ENCODE data around the gene TMC4.

GRCh38 chr19:54127688-54128440, 45.1 kb downstream of the TMC4 start:
- no peak for TF ChIP-seq EZH2phosphoT487 (IDR thresholded peaks at IDR 0.05; ENCODE audit: insufficient read depth, low read depth)
- no peak for TF ChIP-seq EZH2 (IDR thresholded peaks at IDR 0.05; ENCODE audit: insufficient read depth, poor library complexity, severe bottlenecking)
